ENCODE results near the gene PURB.
A peak's percentile ranks its signal among the peaks of the same experiment; 100 is the strongest.

DNA sequence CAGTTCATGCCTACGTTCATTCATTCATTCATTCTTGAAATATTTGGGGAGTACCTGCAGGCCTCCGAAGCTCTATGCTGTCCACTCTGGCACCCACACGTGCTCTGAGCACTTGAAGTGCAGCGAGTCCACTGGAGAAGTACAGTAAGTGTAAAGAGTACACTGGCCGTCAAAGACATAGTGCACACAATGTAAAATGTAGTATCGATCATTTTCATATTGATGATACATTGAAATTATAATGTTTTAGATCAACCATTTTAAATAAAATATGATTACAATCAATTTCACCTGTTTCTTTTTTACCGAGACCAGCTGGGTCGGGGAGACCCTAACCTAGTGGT is 37.0 kb upstream of the PURB start:
- TF ChIP-seq EZH2 (IDR thresholded peaks at IDR 0.05; ENCODE audit: low read length, unreplicated experiment): no peak
- TF ChIP-seq, protein P1, sequence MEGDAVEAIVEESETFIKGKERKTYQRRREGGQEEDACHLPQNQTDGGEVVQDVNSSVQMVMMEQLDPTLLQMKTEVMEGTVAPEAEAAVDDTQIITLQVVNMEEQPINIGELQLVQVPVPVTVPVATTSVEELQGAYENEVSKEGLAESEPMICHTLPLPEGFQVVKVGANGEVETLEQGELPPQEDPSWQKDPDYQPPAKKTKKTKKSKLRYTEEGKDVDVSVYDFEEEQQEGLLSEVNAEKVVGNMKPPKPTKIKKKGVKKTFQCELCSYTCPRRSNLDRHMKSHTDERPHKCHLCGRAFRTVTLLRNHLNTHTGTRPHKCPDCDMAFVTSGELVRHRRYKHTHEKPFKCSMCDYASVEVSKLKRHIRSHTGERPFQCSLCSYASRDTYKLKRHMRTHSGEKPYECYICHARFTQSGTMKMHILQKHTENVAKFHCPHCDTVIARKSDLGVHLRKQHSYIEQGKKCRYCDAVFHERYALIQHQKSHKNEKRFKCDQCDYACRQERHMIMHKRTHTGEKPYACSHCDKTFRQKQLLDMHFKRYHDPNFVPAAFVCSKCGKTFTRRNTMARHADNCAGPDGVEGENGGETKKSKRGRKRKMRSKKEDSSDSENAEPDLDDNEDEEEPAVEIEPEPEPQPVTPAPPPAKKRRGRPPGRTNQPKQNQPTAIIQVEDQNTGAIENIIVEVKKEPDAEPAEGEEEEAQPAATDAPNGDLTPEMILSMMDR (conservative IDR thresholded peaks at IDR 0.05; ENCODE audit: low read depth, low read length): peak; percentile 20; the same call in 1 of the 2 replicates

All from PC-3 (cell line).